Pancreas (tissue), 10 donors: ENCODE measurements around the gene HLCS. TPM values are rescaled to one million over a fixed set of nuclear protein-coding genes. Genes with fewer than 3 reads are reported as not detected.

Experiments
- ATAC-seq, 4 donors: fragments of 200-7000 bp; cut with Tn5 transposase; one replicate each; pipeline versions ENCODE4 v1.8.0 to v1.9.1; 2020; ENCODE audit warnings: mild to moderate bottlenecking in 4 of 4, moderate library complexity in 4 of 4
- DNase-seq, 6 donors: peaks; one replicate each; pipeline ENCODE4 v3.0.0-alpha.2; 2020
- FAIRE-seq: peaks from 2 replicates; lab custom pipeline; 2012; peaks lifted over from hg19 to GRCh38; lab: Jason Lieb, UNC
- H3K27ac ChIP-seq, 4 donors: fragments of 200-600 bp; sonication (generic); 1 replicate in 3 of 4; 2 replicates in 1 of 4; pipeline versions ENCODE4 v1.5.0 to v1.8.0; 2020
- H3K27me3 ChIP-seq, 4 donors: fragments of 200-600 bp; one replicate each; pipeline ENCODE4 v1.8.0; 2021
- H3K36me3 ChIP-seq, 3 donors: fragments of 200-600 bp; sonication (generic) in 1 of 3; one replicate each; pipeline versions ENCODE4 v1.5.0 to v1.8.0; 2020 to 2021
- H3K4me1 ChIP-seq, 3 donors: fragments of 200-600 bp; one replicate each; pipeline ENCODE4 v1.8.0; 2021
- H3K4me3 ChIP-seq, 4 donors: fragments of 200-600 bp; sonication (generic) in 2 of 4; one replicate each; pipeline versions ENCODE4 v1.5.0 to v1.8.0; 2020 to 2021
- H3K9me3 ChIP-seq, 4 donors: fragments of 200-600 bp; one replicate each; pipeline ENCODE4 v1.8.0; 2021
- CTCF ChIP-seq, 4 donors: fragments of 200-600 bp; sonication (generic) in 3 of 4; IDR thresholded peaks; one replicate each; pipeline versions ENCODE4 v1.5.0 to v1.8.0; 2021; ENCODE audit warnings: antibody characterized with exemption in 4 of 4
- WGBS, 2 donors: extraction: QIAGEN DNeasy Blood & Tissue Kit; methylation state at CpG; one replicate each; pipeline ENCODE4 v1.1.7; 2013; 5-methylcytosine and 5-hydroxymethylcytosine counted together
- intact Hi-C, 3 donors: fragments of 100-400 bp; cut with DNase I; formaldehyde crosslinking; loops; one replicate each; pipeline versions ENCODE4 v1.11.1 to v1.14.2; 2022
- polyA plus RNA-seq, 2 donors: library from polyadenylated mRNA; stranded (reverse); fragments of 200-250 nt; gene quantifications; one replicate each; pipeline ENCODE4 v1.2.3, GENCODE V29; 2013
- total RNA-seq, 6 donors: library from RNA; stranded (reverse); fragmentation: NEBNext Ultra II Directional in 4 of 6; extraction: Animal tissue kit (Norgen Biotek cat#: 25700) in 4 of 6; gene quantifications; one replicate each; pipeline versions ENCODE4 v1.2.1 to v1.2.4, GENCODE V29; 2021 to 2023
- donor health status: healthy with polysubstance abuse.
- donor health status: DM: no; HTN: no; CAD: no; lungs with moderate emphysema.
- donor health status: DM: no; HTN: no; CAD: no.
- donor health status: control.
- donor health status: control.
- donor health status: Bipolar disorder and iron deficiency.
- donor health status: DM: yes; HTN: yes; CAD: no.
- donor health status: DM: no; HTN: no; CAD: no.
- donor health status: DM: no; HTN: no; CAD: no.
- donor health status: DM: yes; HTN: yes; CAD: no.

HLCS gene
- total and polyA plus RNA-seq, 8 donors, result 5.5 to 14.0 (median 11.9) TPM

GRCh38 chr21:36751383-36751782 lies 215.1 kb downstream of the HLCS start:
- ATAC-seq (no peak), FAIRE-seq (no peak), DNase-seq (no peak)
- Histone ChIP-seq H3K27me3 (no peaks in the 10 kb centered on the region), H3K4me1 (no peaks in the 10 kb centered on the region), H3K36me3 (peaks cover 0 to 4% (median 0%) of the 10 kb centered on the region in 3 donors), H3K9me3 (no peaks in the 10 kb centered on the region), H3K27ac (no peak overlapping the region), H3K4me3 (no peak overlapping the region)
- TF ChIP-seq CTCF (IDR thresholded peaks at IDR 0.05), result no peak
- intact Hi-C loops, result no loop called here
- 85 to 87% methylated on average over 10 of the region's 10 CpGs for whole genome bisulfite sequencing, 2 donors

DNA sequence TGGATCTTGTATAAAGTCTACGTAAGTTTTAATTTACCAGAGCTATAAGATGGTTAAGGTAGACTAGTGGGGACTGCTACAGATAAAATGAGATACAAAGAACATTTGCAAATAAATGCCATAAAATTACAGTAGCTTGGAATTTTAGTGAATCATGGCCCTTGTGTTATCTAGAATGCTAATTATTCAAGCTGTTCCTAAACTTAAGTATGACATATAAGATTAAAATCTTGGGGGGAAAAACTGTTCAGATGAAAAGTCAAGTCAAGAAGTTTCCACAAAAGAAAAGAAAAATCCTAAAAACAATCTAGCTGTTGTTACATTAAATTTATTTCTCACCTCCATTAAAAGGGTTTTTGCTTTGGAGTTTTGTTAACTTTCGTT lies 215.9 kb downstream of the HLCS start:
- ATAC-seq (no peak), DNase-seq (no peak), FAIRE-seq (no peak)
- intact Hi-C loops, result no loop called here
- Histone ChIP-seq H3K9me3 (no peaks in the 10 kb centered on the region), H3K4me1 (no peaks in the 10 kb centered on the region), H3K27ac (no peak overlapping the region), H3K27me3 (no peaks in the 10 kb centered on the region), H3K4me3 (no peak overlapping the region), H3K36me3 (peaks cover 0 to 4% (median 0%) of the 10 kb centered on the region in 3 donors)
- no peak for TF ChIP-seq CTCF (IDR thresholded peaks at IDR 0.05)
- WGBS, 2 donors, result 99% methylated on average over 2 of the region's 2 CpGs

DNA sequence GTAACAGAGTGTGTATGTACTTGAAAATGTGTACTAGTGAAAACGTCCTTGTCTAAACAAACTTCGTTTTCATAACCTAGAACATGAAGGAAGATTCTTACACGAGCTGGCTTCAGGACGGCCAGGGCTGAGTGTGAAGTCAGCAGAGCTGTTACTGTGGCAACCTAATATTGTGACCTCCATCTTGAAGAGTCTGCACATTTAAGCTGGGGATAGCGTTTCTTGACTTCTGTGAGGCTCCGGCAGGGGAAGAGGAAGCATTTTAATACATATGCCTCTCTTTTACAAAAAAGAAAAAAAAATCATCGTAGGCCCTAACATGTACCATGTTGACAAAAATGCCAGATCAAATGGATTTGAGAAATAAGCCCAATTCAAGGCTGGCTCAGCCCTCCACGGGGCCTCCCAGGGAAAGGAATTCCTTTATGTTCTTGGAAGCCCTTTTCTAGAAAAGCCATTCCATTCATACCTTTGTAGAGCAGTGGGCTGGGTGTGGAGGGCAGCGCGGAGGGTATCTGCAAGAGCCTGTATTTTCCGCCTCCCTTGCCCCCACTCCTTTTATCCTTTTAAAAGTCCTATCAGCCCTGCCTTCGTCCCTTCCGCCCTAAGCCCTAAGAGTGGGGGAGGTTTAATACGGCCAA lies 216.4 kb downstream of the HLCS start:
- FAIRE-seq (no peak), DNase-seq (no peak), ATAC-seq (no peak)
- H3K4me3 ChIP-seq, result no peak overlapping the region
- H3K27me3 ChIP-seq, result no peaks in the 10 kb centered on the region
- intact Hi-C loops, result loop anchor here in 2 of 3 donors (10.0 kb wide), 2 partner anchors 105 to 175 kb away; no protein-coding TSS in a partner anchor
- H3K36me3 ChIP-seq, result no peaks in the 10 kb centered on the region
- TF ChIP-seq CTCF (IDR thresholded peaks at IDR 0.05), result no peak
- H3K27ac ChIP-seq, result no peak overlapping the region
- 85 to 86% methylated on average over 14 of the region's 14 CpGs for WGBS, 2 donors
- H3K9me3 ChIP-seq, result no peaks in the 10 kb centered on the region
- H3K4me1 ChIP-seq, result no peaks in the 10 kb centered on the region

DNA sequence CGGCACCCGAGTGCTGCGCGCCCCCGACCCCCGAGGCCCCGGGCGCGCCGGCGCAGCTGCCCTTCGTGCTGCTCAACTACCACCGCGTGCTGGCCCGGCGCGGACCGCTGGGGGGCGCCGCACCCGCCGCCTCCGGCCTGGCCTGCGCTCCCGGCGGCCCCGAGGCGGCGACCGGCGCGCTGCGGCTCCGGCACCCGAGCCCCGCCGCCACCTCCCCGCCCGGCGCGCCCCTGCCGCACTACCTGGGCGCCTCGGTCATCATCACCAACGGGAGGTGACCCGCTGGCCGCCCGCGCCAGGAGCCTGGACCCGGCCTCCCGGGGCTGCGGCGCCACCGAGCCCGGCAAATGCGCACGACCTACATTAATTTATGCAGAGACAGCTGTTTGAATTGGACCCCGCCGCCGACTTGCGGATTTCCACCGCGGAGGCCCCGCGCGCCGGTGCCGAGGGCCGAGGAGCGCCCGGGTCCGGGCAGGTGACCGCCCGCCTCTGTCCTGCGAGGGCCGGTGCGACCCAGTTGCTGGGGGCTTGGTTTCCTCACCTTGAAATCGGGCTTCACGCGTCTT lies 218.6 kb downstream of the HLCS start:
- no peak overlapping the region for H3K27ac ChIP-seq
- ATAC-seq (peak; percentile 88 to 95 (median 92)), DNase-seq (peak; percentile 48 to 92 (median 66)), FAIRE-seq (no peak)
- no peaks in the 10 kb centered on the region for H3K4me1 ChIP-seq
- WGBS, 2 donors, result 3% methylated on average over 32 to 80 of the region's 80 CpGs
- H3K4me3 ChIP-seq, result peak overlapping the region; percentile 18 to 56 (median 31)
- H3K9me3 ChIP-seq, result no peaks in the 10 kb centered on the region
- H3K27me3 ChIP-seq, result no peaks in the 10 kb centered on the region
- intact Hi-C loops, result loop anchor here in 2 of 3 donors (10.0 kb wide), 2 partner anchors 107 to 177 kb away; no protein-coding TSS in a partner anchor
- no peak for TF ChIP-seq CTCF (IDR thresholded peaks at IDR 0.05)
- no peaks in the 10 kb centered on the region for H3K36me3 ChIP-seq
